ENCODE measurements around the gene RAB40B.

Gene RAB40B

DNA sequence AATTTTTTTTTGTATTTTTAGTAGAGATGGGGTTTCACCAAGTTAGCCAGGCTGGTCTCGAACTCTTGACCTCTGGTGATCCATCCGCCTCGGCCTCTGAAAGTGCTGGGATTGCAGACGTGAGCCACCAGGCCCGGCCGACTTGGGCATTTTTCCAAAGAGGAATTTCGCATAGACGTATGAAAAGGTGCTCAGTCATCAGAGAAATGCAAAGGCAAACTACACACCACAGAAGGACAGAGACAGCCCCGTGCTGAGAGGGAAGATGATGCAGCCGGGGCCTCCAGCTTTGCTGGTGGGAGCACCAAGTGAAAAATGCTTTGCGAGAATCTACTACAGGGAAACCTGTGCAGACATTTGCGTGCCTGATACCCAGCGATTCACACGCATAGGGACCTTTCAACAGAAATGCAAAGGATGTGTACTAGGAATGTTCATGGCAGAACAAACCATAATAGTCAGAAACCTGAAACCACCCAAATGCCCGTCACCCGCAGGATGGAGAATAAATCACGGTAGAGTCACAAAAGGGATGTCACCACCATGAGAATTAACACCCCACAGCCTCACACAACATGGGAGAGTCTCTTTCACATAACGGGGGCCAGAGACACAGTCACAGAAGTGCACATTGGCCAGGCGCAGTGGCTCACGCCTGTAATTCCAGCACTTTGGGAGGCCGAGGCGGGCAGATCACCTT, 5.2 kb downstream of the RAB40B start:
- no peak for TF ChIP-seq ESRRG (CRISPR knock-in tag; IDR thresholded peaks at IDR 0.05)
- no peak for TF ChIP-seq RARB (CRISPR knock-in tag; IDR thresholded peaks at IDR 0.05)
- no peak for TF ChIP-seq ZFP3 (CRISPR knock-in tag; IDR thresholded peaks at IDR 0.05)
- TF ChIP-seq, protein P1, sequence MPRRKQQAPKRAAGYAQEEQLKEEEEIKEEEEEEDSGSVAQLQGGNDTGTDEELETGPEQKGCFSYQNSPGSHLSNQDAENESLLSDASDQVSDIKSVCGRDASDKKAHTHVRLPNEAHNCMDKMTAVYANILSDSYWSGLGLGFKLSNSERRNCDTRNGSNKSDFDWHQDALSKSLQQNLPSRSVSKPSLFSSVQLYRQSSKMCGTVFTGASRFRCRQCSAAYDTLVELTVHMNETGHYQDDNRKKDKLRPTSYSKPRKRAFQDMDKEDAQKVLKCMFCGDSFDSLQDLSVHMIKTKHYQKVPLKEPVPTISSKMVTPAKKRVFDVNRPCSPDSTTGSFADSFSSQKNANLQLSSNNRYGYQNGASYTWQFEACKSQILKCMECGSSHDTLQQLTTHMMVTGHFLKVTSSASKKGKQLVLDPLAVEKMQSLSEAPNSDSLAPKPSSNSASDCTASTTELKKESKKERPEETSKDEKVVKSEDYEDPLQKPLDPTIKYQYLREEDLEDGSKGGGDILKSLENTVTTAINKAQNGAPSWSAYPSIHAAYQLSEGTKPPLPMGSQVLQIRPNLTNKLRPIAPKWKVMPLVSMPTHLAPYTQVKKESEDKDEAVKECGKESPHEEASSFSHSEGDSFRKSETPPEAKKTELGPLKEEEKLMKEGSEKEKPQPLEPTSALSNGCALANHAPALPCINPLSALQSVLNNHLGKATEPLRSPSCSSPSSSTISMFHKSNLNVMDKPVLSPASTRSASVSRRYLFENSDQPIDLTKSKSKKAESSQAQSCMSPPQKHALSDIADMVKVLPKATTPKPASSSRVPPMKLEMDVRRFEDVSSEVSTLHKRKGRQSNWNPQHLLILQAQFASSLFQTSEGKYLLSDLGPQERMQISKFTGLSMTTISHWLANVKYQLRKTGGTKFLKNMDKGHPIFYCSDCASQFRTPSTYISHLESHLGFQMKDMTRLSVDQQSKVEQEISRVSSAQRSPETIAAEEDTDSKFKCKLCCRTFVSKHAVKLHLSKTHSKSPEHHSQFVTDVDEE (CRISPR knock-in tag; IDR thresholded peaks at IDR 0.05), result no peak
- no peak for TF ChIP-seq CSRNP3 (CRISPR knock-in tag; IDR thresholded peaks at IDR 0.05)
- no peak for TF ChIP-seq CREB5 (CRISPR knock-in tag; IDR thresholded peaks at IDR 0.05; ENCODE audit: low read depth)
- TF ChIP-seq ARNTL (CRISPR knock-in tag; IDR thresholded peaks at IDR 0.05; ENCODE audit: borderline replicate concordance, low read depth), result no peak
- no peak for TF ChIP-seq GLIS3 (CRISPR knock-in tag; IDR thresholded peaks at IDR 0.05)
- no peak for TF ChIP-seq PPARA (CRISPR knock-in tag; IDR thresholded peaks at IDR 0.05; ENCODE audit: borderline replicate concordance)
- no peak for TF ChIP-seq ZC3H10 (CRISPR knock-in tag; IDR thresholded peaks at IDR 0.05)
- TF ChIP-seq ZFP30 (CRISPR knock-in tag; IDR thresholded peaks at IDR 0.05), result no peak
- TF ChIP-seq BACH2 (CRISPR knock-in tag; IDR thresholded peaks at IDR 0.05; ENCODE audit: borderline replicate concordance), result no peak
- TF ChIP-seq ZNF70 (CRISPR knock-in tag; IDR thresholded peaks at IDR 0.05), result no peak
- no peak for TF ChIP-seq ZNF565 (CRISPR knock-in tag; conservative IDR thresholded peaks at IDR 0.05; ENCODE audit: low read depth)
- ATAC-seq, result no peak

DNA sequence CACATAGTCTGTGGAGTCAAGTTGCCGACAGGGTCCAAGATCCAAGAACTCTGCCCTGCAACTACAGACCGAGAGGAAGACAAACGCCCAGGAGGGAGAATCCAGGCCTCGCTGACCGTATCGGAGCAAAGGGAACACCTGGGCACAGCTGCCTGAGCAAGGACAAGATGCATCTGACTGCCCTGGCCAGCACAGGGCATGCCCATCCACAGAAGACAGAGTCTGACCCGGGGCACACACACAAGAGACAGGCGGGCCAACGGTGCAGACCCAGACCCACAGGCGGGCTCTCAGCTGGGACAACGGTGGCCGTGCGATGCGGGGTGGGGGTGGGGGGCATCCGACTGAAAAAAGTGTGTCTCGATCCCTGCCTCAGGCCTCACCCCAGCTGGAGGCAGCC, 6.2 kb downstream of the RAB40B start:
- TF ChIP-seq ESRRG (CRISPR knock-in tag; IDR thresholded peaks at IDR 0.05), result no peak
- TF ChIP-seq PPARA (CRISPR knock-in tag; IDR thresholded peaks at IDR 0.05; ENCODE audit: borderline replicate concordance), result no peak
- no peak for TF ChIP-seq SNAI2 (CRISPR knock-in tag; IDR thresholded peaks at IDR 0.05)
- no peak for TF ChIP-seq ZNF70 (CRISPR knock-in tag; IDR thresholded peaks at IDR 0.05)
- no peak for TF ChIP-seq GLIS3 (CRISPR knock-in tag; IDR thresholded peaks at IDR 0.05)
- TF ChIP-seq CSRNP3 (CRISPR knock-in tag; IDR thresholded peaks at IDR 0.05), result no peak
- no peak for TF ChIP-seq ARNTL (CRISPR knock-in tag; IDR thresholded peaks at IDR 0.05; ENCODE audit: borderline replicate concordance, low read depth)
- no peak for TF ChIP-seq ZNF565 (CRISPR knock-in tag; conservative IDR thresholded peaks at IDR 0.05; ENCODE audit: low read depth)
- no peak for TF ChIP-seq ZC3H10 (CRISPR knock-in tag; IDR thresholded peaks at IDR 0.05)
- TF ChIP-seq OSR1 (CRISPR knock-in tag; IDR thresholded peaks at IDR 0.05), result no peak
- TF ChIP-seq RARB (CRISPR knock-in tag; IDR thresholded peaks at IDR 0.05), result no peak
- TF ChIP-seq TOX (CRISPR knock-in tag; IDR thresholded peaks at IDR 0.05; ENCODE audit: borderline replicate concordance), result no peak
- no peak for TF ChIP-seq ZNF8 (CRISPR knock-in tag; IDR thresholded peaks at IDR 0.05)
- no peak for ATAC-seq

DNA sequence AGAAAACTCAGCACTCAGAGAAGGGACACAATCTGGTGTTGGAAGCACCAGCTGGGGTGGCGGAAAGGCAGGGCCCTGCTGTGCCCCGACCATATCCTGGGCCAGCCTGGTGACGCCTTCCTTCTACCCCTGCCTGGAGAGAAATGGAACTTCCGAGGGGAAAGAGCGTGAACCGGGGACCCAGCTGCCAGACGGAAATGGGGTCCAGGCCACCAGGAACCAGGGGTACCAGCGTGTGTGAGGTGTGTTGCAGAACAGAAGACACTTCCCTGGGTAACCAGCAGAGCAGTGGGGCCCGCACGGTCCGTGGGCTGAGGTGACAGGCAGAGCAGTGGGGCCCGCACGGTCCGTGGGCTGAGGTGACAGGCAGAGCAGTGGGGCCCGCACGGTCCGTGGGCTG, 6.8 kb downstream of the RAB40B start:
- TF ChIP-seq OSR1 (CRISPR knock-in tag; IDR thresholded peaks at IDR 0.05) (no peak), ZFP3 (CRISPR knock-in tag; IDR thresholded peaks at IDR 0.05) (no peak), ZNF565 (CRISPR knock-in tag; conservative IDR thresholded peaks at IDR 0.05; ENCODE audit: low read depth) (no peak), ZC3H10 (CRISPR knock-in tag; IDR thresholded peaks at IDR 0.05) (no peak), TCF4 (CRISPR knock-in tag; IDR thresholded peaks at IDR 0.05; ENCODE audit: borderline replicate concordance) (no peak), CREB5 (CRISPR knock-in tag; IDR thresholded peaks at IDR 0.05; ENCODE audit: low read depth) (no peak), GLIS3 (CRISPR knock-in tag; IDR thresholded peaks at IDR 0.05) (no peak), ARNTL (CRISPR knock-in tag; IDR thresholded peaks at IDR 0.05; ENCODE audit: borderline replicate concordance, low read depth) (no peak), ZFP30 (CRISPR knock-in tag; IDR thresholded peaks at IDR 0.05) (no peak), CSRNP3 (CRISPR knock-in tag; IDR thresholded peaks at IDR 0.05) (no peak), ZNF8 (CRISPR knock-in tag; IDR thresholded peaks at IDR 0.05) (no peak), ISL1 (CRISPR knock-in tag; IDR thresholded peaks at IDR 0.05) (no peak), PPARA (CRISPR knock-in tag; IDR thresholded peaks at IDR 0.05; ENCODE audit: borderline replicate concordance) (no peak)
- TF ChIP-seq, protein P1 (CRISPR knock-in tag; IDR thresholded peaks at IDR 0.05), result no peak
- ATAC-seq, result no peak

All from SK-N-SH treated with all-trans-retinoic acid at 6 μM for 48 hours (cell line).